Measurements from ENCODE around the gene FRMPD4. TPM values are rescaled to one million over a fixed set of nuclear protein-coding genes. Genes with fewer than 3 reads are reported as not detected.

Gene FRMPD4
- total RNA-seq: not detected in 2 replicates
- polyA plus RNA-seq: not detected in 2 replicates
- under 0.01 TPM in 1 of 2 replicates, not detected in the other for polyA plus RNA-seq (2011; cell fraction: cytosol; rRNA removed)
- not detected in 2 replicates for polyA plus RNA-seq (2011; cell fraction: nucleus; rRNA removed)
- not detected in 2 replicates for polyA plus RNA-seq (2012)
- polyA minus RNA-seq: not detected in 2 replicates
- not detected for polyA minus RNA-seq (2011; cell fraction: cytosol; rRNA and poly(A)+ RNA removed)
- not detected in 2 replicates for polyA minus RNA-seq (2011; cell fraction: nucleus; rRNA and poly(A)+ RNA removed)
- Bru-seq, nascent RNA: percentile 8 among the genes with signal in this experiment
- percentile 16 among the genes with signal in this experiment for BruChase-seq, experiment 1, labeled RNA remaining after a 6-hour chase
- percentile 12 among the genes with signal in this experiment for BruChase-seq, experiment 2, labeled RNA remaining after a 2-hour chase
- long read RNA-seq: 0 reads

DNA sequence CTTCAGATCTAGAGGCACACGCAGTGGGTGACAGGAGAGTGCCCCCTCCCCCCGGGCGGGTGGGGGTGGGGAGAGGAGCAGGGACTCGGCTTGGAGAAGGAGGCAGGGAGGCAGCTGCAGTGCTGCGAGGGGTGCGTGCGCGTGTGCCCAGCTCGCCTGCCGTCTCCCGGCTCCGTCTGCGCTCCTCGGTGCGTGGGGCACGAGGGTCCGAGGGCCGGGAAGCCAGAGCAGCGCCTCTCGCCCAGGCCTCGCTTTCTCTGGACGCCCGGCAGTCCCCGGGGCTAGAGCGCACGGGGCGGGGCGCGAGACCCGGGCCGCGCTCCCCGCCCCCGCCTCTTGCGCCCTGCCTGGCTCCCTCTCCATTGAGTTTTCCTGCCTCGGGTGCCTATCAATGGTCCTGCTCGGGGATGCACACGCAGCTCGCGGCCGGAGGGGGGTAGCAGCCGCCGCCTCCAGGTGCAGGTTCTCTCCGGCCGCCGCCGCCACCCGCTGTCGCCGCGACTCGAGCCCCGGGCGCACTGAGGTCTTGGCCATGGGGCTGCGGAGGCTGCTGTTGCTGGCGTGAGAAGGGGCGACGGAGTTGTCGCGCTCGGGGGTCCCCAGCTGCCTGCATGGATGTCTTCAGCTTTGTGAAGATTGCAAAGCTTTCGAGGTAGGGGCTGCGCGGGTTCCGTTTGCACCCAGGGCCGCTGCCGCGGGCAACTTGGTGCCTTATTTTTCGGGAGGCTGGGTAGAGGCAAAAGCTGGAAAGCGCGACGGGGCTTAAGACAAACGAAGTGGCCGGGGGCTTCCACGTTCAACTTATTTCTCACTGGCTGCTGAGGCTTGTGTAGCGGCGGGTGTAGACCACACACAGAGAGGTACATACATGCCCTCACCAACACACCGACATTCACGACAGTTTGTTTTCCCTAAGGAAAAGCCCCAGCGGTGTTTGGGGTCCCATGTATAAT is at the start of gene FRMPD4:
FRMPD4 (plus strand) TSS at position 113 of the 953 bp plus-strand sequence; CDS start at position 612, 499 bp downstream.
- Histone ChIP-seq H3K36me3 (ENCODE audit: control insufficient read depth in 2 of 2, extremely low read depth in 1 of 2, insufficient read depth in 2 of 2, low read length in 2 of 2) (no peaks in the 10 kb centered on the region), H4K20me1 (replicated peaks; ENCODE audit: control insufficient read depth, extremely low read depth, insufficient read depth, low read length) (no peaks in the 10 kb centered on the region), H3K27me3 (ENCODE audit: control insufficient read depth in 2 of 2, insufficient read depth in 2 of 2, low read length in 2 of 2) (peaks cover 18 to 32% of the 10 kb centered on the region in 2 experiments), H3K79me2 (ENCODE audit: control insufficient read depth, insufficient read depth, low read length) (no peaks in the 10 kb centered on the region), H3K4me1 (ENCODE audit: control insufficient read depth, extremely low read depth, insufficient read depth, low read length) (no peaks in the 10 kb centered on the region), H2AFZ (ENCODE audit: low read depth, low read length) (no peak within 1 kb of the TSS), H3K4me2 (ENCODE audit: insufficient read depth, low read length) (peak within 1 kb of the TSS; percentile 45), H3K9ac (replicated peaks; ENCODE audit: extremely low read depth, insufficient read depth, low read length) (peak within 1 kb of the TSS; percentile 3), H3K9me1 (replicated peaks; ENCODE audit: control insufficient read depth, extremely low read depth, insufficient read depth, low read length) (no peaks in the 10 kb centered on the region), H3K4me3 (replicated peaks in 1 of 3; ENCODE audit: insufficient read depth in 1 of 3, low read depth in 1 of 3, low read length in 3 of 3) (peak within 1 kb of the TSS in 1 of 3 experiments; percentile 40), H3K27ac (ENCODE audit: insufficient read depth, low read depth, low read length) (no peak within 1 kb of the TSS), H3K9me3 (replicated peaks; ENCODE audit: control insufficient read depth, insufficient read depth, low read length) (no peaks in the 10 kb centered on the region)
- TF ChIP-seq EZH2 (IDR thresholded peaks at IDR 0.05; ENCODE audit: borderline replicate concordance, low read depth, low read length, severe bottlenecking) (peak; percentile 61), FOS (IDR thresholded peaks at IDR 0.05; ENCODE audit: borderline replicate concordance, insufficient read depth, low read length) (no peak)
- ChIA-PET POLR2A (no interaction called here), CTCF (interaction anchor here (1.0 to 1.3 kb wide), 2 partner anchors 563 kb away, joined by 3 to 4 read pairs; no protein-coding TSS in a partner anchor)
- dilution Hi-C loops (cut with MboI; ENCODE audit: extremely low pct_ligation_motif_present, low sequenced_read_pairs) (no loop called here), intact Hi-C loops (cut with micrococcal nuclease) (no loop called here)
- no peak for FAIRE-seq
- no TSS peak for BruUV-seq (replicated peaks)
- no peak for DNase-seq (ENCODE audit: low read depth, low spot score)

DNA sequence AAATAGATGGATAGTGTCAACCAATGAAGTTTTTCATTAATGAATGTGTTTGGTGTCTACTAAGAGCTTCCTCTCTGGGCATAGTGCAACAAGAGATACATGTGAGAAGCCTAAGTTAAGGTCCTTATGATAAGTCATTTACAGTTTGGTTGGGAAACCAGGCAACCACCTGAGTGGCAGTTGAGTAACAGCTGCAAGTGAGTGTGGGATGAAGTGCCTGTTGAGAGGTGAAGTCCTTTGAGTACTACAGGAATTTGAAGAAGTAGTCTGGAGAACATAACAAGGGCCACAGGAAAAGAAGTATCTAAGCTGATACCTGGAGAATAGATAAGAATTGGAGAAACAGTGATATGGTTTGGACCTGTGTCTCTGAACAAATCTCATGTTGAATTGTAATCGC is 48.5 kb upstream of the FRMPD4 start:
- Histone ChIP-seq H3K4me1 (ENCODE audit: control insufficient read depth, extremely low read depth, insufficient read depth, low read length) (no peaks in the 10 kb centered on the region), H3K27ac (ENCODE audit: insufficient read depth, low read depth, low read length) (no peak overlapping the region)
- BruUV-seq (replicated peaks): no TSS peak

More for the DNA sequence above, 48.5 kb upstream of the FRMPD4 start:
- Histone ChIP-seq H3K27me3 (ENCODE audit: control insufficient read depth in 2 of 2, insufficient read depth in 2 of 2, low read length in 2 of 2) (no peaks in the 10 kb centered on the region), H3K9ac (replicated peaks; ENCODE audit: extremely low read depth, insufficient read depth, low read length) (no peak overlapping the region), H4K20me1 (replicated peaks; ENCODE audit: control insufficient read depth, extremely low read depth, insufficient read depth, low read length) (no peaks in the 10 kb centered on the region), H2AFZ (ENCODE audit: low read depth, low read length) (no peak overlapping the region), H3K36me3 (ENCODE audit: control insufficient read depth in 2 of 2, extremely low read depth in 1 of 2, insufficient read depth in 2 of 2, low read length in 2 of 2) (no peaks in the 10 kb centered on the region), H3K9me1 (replicated peaks; ENCODE audit: control insufficient read depth, extremely low read depth, insufficient read depth, low read length) (no peaks in the 10 kb centered on the region), H3K9me3 (replicated peaks; ENCODE audit: control insufficient read depth, insufficient read depth, low read length) (no peaks in the 10 kb centered on the region), H3K79me2 (ENCODE audit: control insufficient read depth, insufficient read depth, low read length) (no peaks in the 10 kb centered on the region), H3K4me2 (ENCODE audit: insufficient read depth, low read length) (no peak overlapping the region), H3K4me3 (replicated peaks in 1 of 3; ENCODE audit: insufficient read depth in 1 of 3, low read depth in 1 of 3, low read length in 3 of 3) (no peak overlapping the region)
- intact Hi-C loops (cut with micrococcal nuclease): no loop called here
- TF ChIP-seq, protein P1, sequence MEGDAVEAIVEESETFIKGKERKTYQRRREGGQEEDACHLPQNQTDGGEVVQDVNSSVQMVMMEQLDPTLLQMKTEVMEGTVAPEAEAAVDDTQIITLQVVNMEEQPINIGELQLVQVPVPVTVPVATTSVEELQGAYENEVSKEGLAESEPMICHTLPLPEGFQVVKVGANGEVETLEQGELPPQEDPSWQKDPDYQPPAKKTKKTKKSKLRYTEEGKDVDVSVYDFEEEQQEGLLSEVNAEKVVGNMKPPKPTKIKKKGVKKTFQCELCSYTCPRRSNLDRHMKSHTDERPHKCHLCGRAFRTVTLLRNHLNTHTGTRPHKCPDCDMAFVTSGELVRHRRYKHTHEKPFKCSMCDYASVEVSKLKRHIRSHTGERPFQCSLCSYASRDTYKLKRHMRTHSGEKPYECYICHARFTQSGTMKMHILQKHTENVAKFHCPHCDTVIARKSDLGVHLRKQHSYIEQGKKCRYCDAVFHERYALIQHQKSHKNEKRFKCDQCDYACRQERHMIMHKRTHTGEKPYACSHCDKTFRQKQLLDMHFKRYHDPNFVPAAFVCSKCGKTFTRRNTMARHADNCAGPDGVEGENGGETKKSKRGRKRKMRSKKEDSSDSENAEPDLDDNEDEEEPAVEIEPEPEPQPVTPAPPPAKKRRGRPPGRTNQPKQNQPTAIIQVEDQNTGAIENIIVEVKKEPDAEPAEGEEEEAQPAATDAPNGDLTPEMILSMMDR (IDR thresholded peaks at IDR 0.05; ENCODE audit: extremely low read depth in 1 of 2, insufficient read depth in 1 of 2, low read depth in 1 of 2, low read length in 2 of 2): no peak
- TF ChIP-seq, protein P2, sequence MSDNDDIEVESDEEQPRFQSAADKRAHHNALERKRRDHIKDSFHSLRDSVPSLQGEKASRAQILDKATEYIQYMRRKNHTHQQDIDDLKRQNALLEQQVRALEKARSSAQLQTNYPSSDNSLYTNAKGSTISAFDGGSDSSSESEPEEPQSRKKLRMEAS (IDR thresholded peaks at IDR 0.05; ENCODE audit: insufficient read depth, insufficient read length): no peak
- TF ChIP-seq JUN (IDR thresholded peaks at IDR 0.05; ENCODE audit: borderline replicate concordance, insufficient read depth, insufficient read length, low read depth) (no peak), POLR2A (IDR thresholded peaks at IDR 0.05; ENCODE audit: low read depth, low read length) (no peak), FOS (IDR thresholded peaks at IDR 0.05; ENCODE audit: borderline replicate concordance, insufficient read depth, low read length) (no peak), EZH2 (IDR thresholded peaks at IDR 0.05; ENCODE audit: borderline replicate concordance, low read depth, low read length, severe bottlenecking) (no peak), GATA2 (IDR thresholded peaks at IDR 0.05; ENCODE audit: insufficient read depth, insufficient read length, low read depth, low read length) (no peak), POLR2AphosphoS5 (IDR thresholded peaks at IDR 0.05; ENCODE audit: insufficient read depth, low read depth, low read length) (no peak), MYC (IDR thresholded peaks at IDR 0.05; ENCODE audit: low read depth, low read length) (no peak)
- DNase-seq (ENCODE audit: low read depth, low spot score) (no peak), FAIRE-seq (no peak)
- dilution Hi-C loops (cut with MboI; ENCODE audit: extremely low pct_ligation_motif_present, low sequenced_read_pairs): no loop called here
- ChIA-PET CTCF (no interaction called here), POLR2A (no interaction called here)
